Adrenal gland (tissue), 5 donors: ENCODE data around the gene PCDHB16.
"Not testable (repeated sequence)": the region's sequence is repeated elsewhere in the genome, so short reads cannot be mapped to it uniquely, and the experiment has no call there.

ENCODE experiments used
- CTCF ChIP-seq, 6 experiments: fragments of 450-650 bp in 4 of 6; fragments of 200-600 bp in 2 of 6; sonication (generic) in 1 of 6; IDR thresholded peaks; 1 replicate in 5 of 6; 2 replicates in 1 of 6; pipeline versions ENCODE4 v1.5.1 to v1.8.0; 2016 to 2021; ENCODE audit warnings: antibody characterized with exemption in 6 of 6, mild to moderate bottlenecking in 2 of 6, moderate library complexity in 1 of 6
- POLR2A ChIP-seq, 2 donors: fragments of 450-650 bp; IDR thresholded peaks; one replicate each; pipeline ENCODE4 v1.6.1; 2017; ENCODE audit warnings: antibody characterized with exemption in 2 of 2, mild to moderate bottlenecking in 2 of 2, moderate library complexity in 1 of 2
- donor health status: DM: no; HTN: no; CAD: no.

- TF ChIP-seq POLR2A, CTCF (IDR thresholded peaks at IDR 0.05): not testable (repeated sequence)
Measured at GRCh38 chr5:141201126-141201525, 18.9 kb downstream of the PCDHB16 start.
